HG02840 (cell line): ENCODE results near the gene MYADML2.
"Not testable (repeated sequence)": the region's sequence is repeated elsewhere in the genome, so short reads cannot be mapped to it uniquely, and the experiment has no call there.

ENCODE experiments used
- ATAC-seq: cut with Tn5 transposase; IDR thresholded peaks from one replicate; pipeline ENCODE4 v1.9.1; 2021; ENCODE audit warnings: mild to moderate bottlenecking, moderate library complexity, moderate number of reproducible peaks; ENCODE audit not compliant: unreplicated experiment, low FRiP score

The MYADML2 gene, protein sequence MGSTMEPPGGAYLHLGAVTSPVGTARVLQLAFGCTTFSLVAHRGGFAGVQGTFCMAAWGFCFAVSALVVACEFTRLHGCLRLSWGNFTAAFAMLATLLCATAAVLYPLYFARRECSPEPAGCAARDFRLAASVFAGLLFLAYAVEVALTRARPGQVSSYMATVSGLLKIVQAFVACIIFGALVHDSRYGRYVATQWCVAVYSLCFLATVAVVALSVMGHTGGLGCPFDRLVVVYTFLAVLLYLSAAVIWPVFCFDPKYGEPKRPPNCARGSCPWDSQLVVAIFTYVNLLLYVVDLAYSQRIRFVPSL

GRCh38 chr17:81947189-81947588 lies at the start of gene MYADML2:
Gene MYADML2 (minus strand): TSS chr17:81947233. CDS start chr17:81941741, 5,492 bp downstream.
- ATAC-seq, result no peak

DNA sequence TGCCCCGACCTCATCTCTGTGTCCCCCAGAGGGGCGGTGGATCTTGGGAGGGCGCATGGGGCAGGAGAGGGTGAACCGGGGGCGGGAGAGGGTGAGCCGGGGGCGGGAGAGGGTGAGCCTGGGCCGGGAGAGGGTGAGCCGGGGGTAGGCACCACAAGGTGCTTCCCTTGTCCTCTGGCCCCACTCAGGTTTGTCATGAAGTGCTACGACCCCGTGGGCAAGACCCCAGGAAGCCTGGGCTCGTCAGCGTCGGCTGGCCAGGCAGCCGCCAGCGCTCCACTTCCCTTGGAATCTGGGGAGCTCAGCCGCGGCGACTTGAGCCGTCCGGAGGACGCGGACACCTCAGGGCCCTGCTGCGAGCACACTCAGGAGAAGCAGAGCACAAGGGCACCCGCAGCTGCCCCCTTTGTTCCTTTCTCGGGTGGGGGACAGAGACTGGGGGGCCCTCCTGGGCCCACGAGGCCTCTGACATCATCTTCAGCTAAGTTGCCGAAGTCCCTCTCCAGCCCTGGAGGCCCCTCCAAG lies 49.3 kb upstream of the MYADML2 start:
- no peak for ATAC-seq

- no peak for ATAC-seq
Observed at GRCh38 chr17:81995463-81996231, 48.6 kb upstream of the MYADML2 start.

- ATAC-seq, result no peak
Observed at GRCh38 chr17:81994593-81995462, 47.8 kb upstream of the MYADML2 start.

DNA sequence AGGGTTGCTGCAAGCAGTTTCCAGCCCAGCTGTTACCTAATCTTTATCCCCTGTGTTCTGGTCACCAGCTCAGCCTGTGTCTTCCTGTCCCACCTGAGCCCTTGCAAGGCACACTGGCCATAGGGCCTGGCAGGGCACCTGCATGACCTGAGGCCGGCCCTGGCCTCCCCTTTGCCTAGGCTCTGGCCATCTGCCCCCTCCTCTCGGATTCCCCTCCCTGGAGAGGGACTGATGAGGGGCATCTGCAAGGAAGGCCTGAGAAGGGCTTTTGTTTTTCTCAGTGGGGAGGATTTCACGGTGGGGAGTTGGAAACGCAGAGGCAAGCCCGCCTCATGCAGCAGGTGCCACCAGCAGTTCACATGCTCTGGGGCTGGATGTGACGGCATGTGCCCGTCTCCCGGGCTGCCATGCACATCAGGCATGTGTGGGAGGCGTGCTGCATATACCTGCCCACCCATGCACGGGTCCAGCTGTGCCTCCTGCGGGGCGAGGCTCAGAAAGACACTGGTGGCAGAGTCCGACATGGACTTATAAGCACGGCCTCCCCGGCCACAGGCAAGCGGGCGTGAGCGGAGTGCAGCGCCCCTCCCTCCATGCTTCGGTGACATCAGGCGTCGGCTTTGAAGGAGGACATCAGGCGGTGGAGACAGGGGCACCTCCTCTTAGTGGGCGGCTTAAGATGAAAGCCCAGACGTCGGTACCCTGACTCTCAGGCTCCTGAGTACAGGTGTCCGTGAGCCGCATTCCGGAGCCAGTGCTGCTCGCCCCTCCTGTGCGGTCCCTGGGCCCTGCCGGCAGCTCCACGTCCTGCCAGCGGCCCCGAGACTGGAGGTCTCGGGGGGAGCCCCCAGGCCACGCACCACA lies 46.9 kb upstream of the MYADML2 start:
- ATAC-seq, result no peak

- no peak for ATAC-seq
Observed at GRCh38 chr17:81992306-81993102, 45.5 kb upstream of the MYADML2 start.

GRCh38 chr17:81991684-81992305 lies 44.8 kb upstream of the MYADML2 start:
- no peak for ATAC-seq

GRCh38 chr17:81990836-81991683 lies 44.0 kb upstream of the MYADML2 start:
- no peak for ATAC-seq

DNA sequence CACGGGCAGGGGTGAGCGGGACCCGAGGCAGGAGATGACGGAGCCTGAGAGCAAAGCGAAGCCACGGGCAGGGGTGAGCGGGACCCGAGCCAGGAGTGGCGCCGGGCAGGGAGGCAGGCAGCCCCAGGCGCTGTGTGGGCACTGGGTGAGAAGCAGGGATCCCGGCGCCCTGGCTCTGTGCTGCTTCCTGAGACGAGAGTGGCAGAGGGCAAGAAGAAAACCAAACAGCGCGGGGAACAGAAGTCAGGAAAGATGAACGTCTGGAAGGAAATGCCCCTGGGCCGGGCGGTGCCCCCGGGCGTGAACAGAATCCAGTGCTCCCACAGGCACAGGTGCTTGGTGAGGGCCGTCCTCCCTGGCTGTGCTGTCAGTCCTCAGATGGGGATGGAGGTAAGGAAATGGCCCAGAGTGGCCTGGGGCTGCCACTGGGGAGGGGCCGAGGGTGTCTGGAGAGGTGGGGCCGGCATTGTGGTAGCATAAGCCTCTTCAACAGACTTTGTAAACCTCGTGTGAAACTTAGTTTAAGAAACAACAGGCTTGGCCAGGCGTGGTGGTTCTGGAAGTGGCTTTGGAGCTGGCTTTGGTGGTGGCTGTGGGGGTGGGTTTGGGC lies 40.2 kb upstream of the MYADML2 start:
- no peak for ATAC-seq

- ATAC-seq, result no peak
Observed at GRCh38 chr17:81986606-81987005, 39.6 kb upstream of the MYADML2 start.

DNA sequence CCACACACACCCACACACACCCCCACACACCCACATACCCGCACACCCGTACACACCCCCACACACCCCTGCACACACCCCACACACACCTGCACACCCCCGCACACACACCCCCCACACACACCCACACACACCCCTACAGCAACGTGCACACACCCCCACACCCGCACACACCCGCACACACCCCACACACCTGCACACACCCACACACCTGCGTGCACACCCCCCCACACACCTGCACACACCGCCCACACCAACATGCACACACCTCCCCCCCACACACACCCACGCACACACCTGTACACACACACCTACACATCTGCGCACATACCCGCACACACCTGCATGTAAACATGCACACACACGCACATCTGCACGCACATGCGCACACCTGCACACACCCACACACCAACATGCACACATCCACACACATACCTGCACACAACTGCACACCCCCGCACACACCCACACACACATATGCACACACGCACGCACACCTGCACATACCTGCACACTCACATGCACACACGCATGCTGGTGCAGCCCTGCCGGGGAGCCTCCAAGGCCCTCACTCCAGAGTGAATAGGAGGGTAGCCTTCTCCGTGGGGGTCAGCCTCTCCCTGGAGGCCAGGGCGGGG lies 37.9 kb upstream of the MYADML2 start:
- no peak for ATAC-seq

DNA sequence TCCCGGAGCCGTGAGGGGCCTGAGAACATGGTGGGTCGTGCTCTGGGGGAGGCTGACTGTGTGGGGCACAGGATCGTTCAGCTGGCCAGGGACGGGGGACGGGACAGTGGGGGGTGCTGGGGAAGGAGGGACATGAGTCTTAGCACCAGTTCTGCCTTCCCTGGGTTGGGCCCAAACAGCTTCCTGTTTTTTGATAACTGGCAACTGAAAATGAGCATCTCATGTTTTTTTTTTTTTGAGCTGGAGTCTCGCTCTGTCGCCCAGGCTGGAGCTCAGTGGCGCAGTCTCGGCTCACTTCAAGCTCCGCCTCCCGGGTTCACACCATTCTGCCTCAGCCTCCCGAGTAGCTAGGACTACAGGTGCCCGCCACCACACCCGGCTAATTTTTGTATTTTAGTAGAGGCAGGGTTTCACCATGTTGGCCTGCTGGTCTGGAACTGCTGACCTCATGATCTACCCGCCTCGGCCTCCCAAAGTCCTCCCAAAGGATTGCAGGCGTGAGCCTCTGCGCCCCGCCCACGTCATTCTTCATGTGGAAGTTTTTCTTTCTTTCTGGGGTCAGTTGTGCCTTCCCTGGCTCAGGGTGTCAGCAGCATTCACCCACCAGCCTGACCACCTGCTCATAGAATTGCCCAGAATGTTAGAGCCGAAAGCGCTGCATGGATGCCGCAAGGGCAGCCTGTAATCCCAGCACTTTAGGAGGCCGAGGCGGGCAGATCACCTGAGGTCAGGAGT lies 36.8 kb upstream of the MYADML2 start:
- no peak for ATAC-seq

DNA sequence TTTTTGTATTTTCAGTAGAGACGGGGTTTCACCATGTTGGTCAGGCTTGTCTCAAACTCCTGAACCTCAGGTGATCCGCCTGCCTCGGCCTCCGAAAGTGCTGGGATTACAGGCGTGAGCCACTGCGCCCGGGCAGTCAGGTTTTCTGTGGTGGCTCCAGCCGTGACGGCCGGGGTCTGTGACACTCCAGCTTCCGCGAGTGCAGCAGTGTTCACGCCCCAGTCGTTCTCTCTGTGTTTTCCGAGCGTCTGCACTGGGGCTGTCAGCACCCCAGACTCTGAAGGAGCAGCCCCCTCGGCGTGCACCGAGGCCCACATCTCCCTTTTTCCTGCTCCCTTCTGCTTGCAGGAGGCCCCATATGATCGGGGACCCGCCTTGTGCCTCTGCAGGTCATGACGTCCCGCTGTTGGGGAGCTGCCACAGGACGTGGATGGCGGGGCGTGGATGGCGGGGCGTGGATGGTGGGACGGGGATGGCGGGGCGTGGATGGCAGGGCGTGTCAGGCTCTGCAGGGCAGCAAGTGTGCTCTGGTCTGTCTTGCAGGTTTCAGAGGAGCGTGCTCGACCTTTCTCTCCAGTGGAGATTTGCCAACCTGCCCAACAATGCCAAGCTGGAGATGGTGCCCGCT lies 36.1 kb upstream of the MYADML2 start:
- ATAC-seq, result no peak

DNA sequence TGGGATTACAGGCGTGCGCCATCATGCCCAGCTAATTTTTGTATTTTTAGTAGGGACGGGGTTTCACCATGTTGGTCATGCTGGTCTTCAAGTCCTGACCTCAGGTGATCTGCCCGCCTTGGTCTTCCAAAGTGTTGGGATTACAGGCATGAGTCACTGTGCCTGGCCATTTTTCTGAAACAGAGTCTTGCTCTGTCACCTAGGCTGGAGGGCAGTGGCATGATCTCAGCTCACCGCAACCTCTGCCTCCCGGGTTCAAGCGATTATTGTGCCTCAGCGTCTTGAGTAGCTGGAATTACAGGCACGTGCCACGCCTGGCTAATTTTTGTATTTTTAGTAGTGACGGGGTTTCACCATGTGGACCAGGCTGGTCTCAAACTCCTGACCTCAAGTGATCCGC lies 34.5 kb upstream of the MYADML2 start:
- not testable (repeated sequence) for ATAC-seq

DNA sequence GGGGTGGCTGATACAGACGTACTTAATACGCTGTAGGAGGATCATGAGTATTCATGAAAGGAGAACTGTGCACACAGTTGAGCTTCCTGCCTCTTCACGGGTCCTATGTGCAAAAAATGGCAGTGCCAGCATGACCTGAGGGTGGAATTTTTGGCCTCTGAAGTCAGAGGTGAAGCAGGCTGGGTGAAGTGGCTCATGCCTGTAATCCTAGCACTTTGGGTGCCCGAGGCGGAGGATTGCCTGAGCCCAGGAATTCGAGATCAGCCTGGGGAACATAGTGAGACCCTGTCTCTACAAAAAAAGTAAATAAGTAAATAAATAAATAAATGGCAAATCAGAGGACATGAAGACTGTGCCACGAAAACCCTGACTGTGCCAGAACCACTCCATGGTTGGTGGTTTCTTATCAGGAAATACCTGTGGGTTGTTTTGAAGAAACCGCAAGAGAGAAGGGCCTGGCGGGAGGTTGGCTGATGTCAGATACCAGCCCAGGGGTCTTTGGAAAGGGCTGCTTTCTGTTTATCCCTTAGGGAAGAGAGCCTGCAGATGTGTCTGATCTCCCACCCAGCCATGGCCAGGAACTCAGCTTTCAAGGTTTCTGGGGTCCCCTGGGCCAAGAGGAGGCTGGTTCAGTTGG lies 33.8 kb upstream of the MYADML2 start:
- no peak for ATAC-seq
